Measurements from ENCODE around the gene PARVA. TPM values are rescaled to one million over a fixed set of nuclear protein-coding genes. Genes with fewer than 3 reads are reported as not detected.
A peak's percentile ranks its signal among the peaks of the same experiment; 100 is the strongest.

The PARVA gene
- total RNA-seq, 1 experiment from 2014 or later, result 36.7 TPM

- CTCF ChIA-PET, result interaction anchor here (0.6 to 0.7 kb wide), 2 partner anchors 347 to 524 kb away, joined by 3 to 6 read pairs; no protein-coding TSS in a partner anchor
- intact Hi-C loops (cut with micrococcal nuclease), result no loop called here
- H3K27me3 Mint-ChIP-seq (ENCODE audit: insufficient read depth, unreplicated experiment), result peaks cover 28% of the 10 kb centered on the region
Measured at GRCh38 chr11:12372111-12372510, 5.3 kb upstream of the PARVA start.

GRCh38 chr11:12375720-12376119 lies 1.7 kb upstream of the PARVA start:
- DNase-seq (ENCODE audit: unreplicated experiment), result no peak
- Mint-ChIP-seq H3K4me1 (ENCODE audit: insufficient read depth, unreplicated experiment) (peaks cover 7% of the 10 kb centered on the region), H3K36me3 (ENCODE audit: insufficient read depth, unreplicated experiment) (peaks cover 6% of the 10 kb centered on the region), H3K27me3 (ENCODE audit: insufficient read depth, unreplicated experiment) (no peaks in the 10 kb centered on the region), H3K9me3 (ENCODE audit: unreplicated experiment) (no peaks in the 10 kb centered on the region), H3K4me3 (ENCODE audit: unreplicated experiment) (no peak overlapping the region), H3K27ac (ENCODE audit: low read depth, unreplicated experiment) (no peak overlapping the region)
- intact Hi-C loops (cut with micrococcal nuclease), result no loop called here
- POLR2A ChIA-PET, result interaction anchor here (0.6 to 1.3 kb wide), 3 partner anchors 179 to 433 kb away, joined by 3 to 4 read pairs (median 3); no protein-coding TSS in a partner anchor
- no peak for TF ChIP-seq CTCF (IDR thresholded peaks at IDR 0.05; ENCODE audit: unreplicated experiment)
- CTCF ChIA-PET, result interaction anchor here (0.7 to 2.2 kb wide), 4 partner anchors 45 to 468 kb away, joined by 3 to 4 read pairs (median 3); no protein-coding TSS in a partner anchor
- BruUV-seq (replicated peaks), result no TSS peak

More at GRCh38 chr11:12372111-12372510, 5.3 kb upstream of the PARVA start:
- no peak for TF ChIP-seq CTCF (IDR thresholded peaks at IDR 0.05; ENCODE audit: unreplicated experiment)
- Mint-ChIP-seq H3K27ac (ENCODE audit: low read depth, unreplicated experiment) (no peak overlapping the region), H3K4me3 (ENCODE audit: unreplicated experiment) (no peak overlapping the region), H3K36me3 (ENCODE audit: insufficient read depth, unreplicated experiment) (peaks cover 7% of the 10 kb centered on the region), H3K4me1 (ENCODE audit: insufficient read depth, unreplicated experiment) (no peaks in the 10 kb centered on the region), H3K9me3 (ENCODE audit: unreplicated experiment) (no peaks in the 10 kb centered on the region)
- no TSS peak for BruUV-seq (replicated peaks)
- no peak for DNase-seq (ENCODE audit: unreplicated experiment)
- POLR2A ChIA-PET, result no interaction called here

GRCh38 chr11:12376259-12377081 lies 901 bp upstream of the PARVA start:
- Mint-ChIP-seq H3K4me1 (ENCODE audit: insufficient read depth, unreplicated experiment) (peaks cover 7% of the 10 kb centered on the region), H3K27ac (ENCODE audit: low read depth, unreplicated experiment) (no peak overlapping the region), H3K36me3 (ENCODE audit: insufficient read depth, unreplicated experiment) (peaks cover 6% of the 10 kb centered on the region), H3K27me3 (ENCODE audit: insufficient read depth, unreplicated experiment) (no peaks in the 10 kb centered on the region), H3K4me3 (ENCODE audit: unreplicated experiment) (peak overlapping the region; percentile 92), H3K9me3 (ENCODE audit: unreplicated experiment) (no peaks in the 10 kb centered on the region)
- intact Hi-C loops (cut with micrococcal nuclease), result no loop called here
- DNase-seq (ENCODE audit: unreplicated experiment), result no peak
- BruUV-seq (replicated peaks), result no TSS peak
- ChIA-PET POLR2A (interaction anchor here (0.7 to 1.6 kb wide), 13 partner anchors 8 to 530 kb away, joined by 3 to 10 read pairs (median 3); no protein-coding TSS in a partner anchor), CTCF (interaction anchor here (0.6 to 1.2 kb wide), 5 partner anchors 14 to 432 kb away, joined by 3 to 4 read pairs (median 3); no protein-coding TSS in a partner anchor)
- TF ChIP-seq CTCF (IDR thresholded peaks at IDR 0.05; ENCODE audit: unreplicated experiment), result no peak

- Mint-ChIP-seq H3K4me1 (ENCODE audit: insufficient read depth, unreplicated experiment) (peaks cover 7% of the 10 kb centered on the region), H3K27me3 (ENCODE audit: insufficient read depth, unreplicated experiment) (no peaks in the 10 kb centered on the region), H3K36me3 (ENCODE audit: insufficient read depth, unreplicated experiment) (peaks cover 6% of the 10 kb centered on the region), H3K9me3 (ENCODE audit: unreplicated experiment) (no peaks in the 10 kb centered on the region), H3K27ac (ENCODE audit: low read depth, unreplicated experiment) (peak overlapping the region; percentile 97), H3K4me3 (ENCODE audit: unreplicated experiment) (peak overlapping the region; percentile 92)
- no TSS peak for BruUV-seq (replicated peaks)
- no peak for TF ChIP-seq CTCF (IDR thresholded peaks at IDR 0.05; ENCODE audit: unreplicated experiment)
- peak; percentile 90 for DNase-seq (ENCODE audit: unreplicated experiment)
- POLR2A ChIA-PET, result interaction anchor here (1.1 to 1.6 kb wide), 9 partner anchors 12 to 461 kb away, joined by 3 to 10 read pairs (median 4); partner anchors contain the start of gene TEAD1
- CTCF ChIA-PET, result no interaction called here
- intact Hi-C loops (cut with micrococcal nuclease), result loop anchor here (2.0 kb wide), 1 partner anchor 89 kb away; no protein-coding TSS in a partner anchor
Measured at GRCh38 chr11:12377824-12378593, 638 bp downstream of the PARVA start.

Measured in MCF 10A (cell line).